PC-9 (cell line): ENCODE results near the gene PTOV1. TPM values are rescaled to one million over a fixed set of nuclear protein-coding genes. Genes with fewer than 3 reads are reported as not detected.

Source experiments
- BruUV-seq: library from RNA; stranded (reverse); fragments of 400-500 nt; replicated peaks from 2 replicates; lab custom pipeline; 2021; lab: Mats Ljungman, UMichigan
- CTCF ChIA-PET: fragments of 300-600 bp; sonication (Branson Sonifier 250); formaldehyde crosslinking; loops from one replicate; lab custom pipeline; 2022; ENCODE audit warnings: antibody characterized with exemption; lab: Charles Lee
- POLR2A ChIA-PET: fragments of 300-600 bp; sonication (Branson Sonifier 250); formaldehyde crosslinking; loops from one replicate; lab custom pipeline; 2022; ENCODE audit warnings: antibody characterized with exemption; ENCODE audit not compliant: unreplicated experiment; lab: Charles Lee
- DNase-seq, 2 experiments: peaks; one replicate each; pipeline versions ENCODE4 v3.0.0 to v3.0.0-alpha.2; 2015 to 2022; ENCODE audit warnings: mixed read lengths in 1 of 2
- H2AFZ ChIP-seq: fragments of 200-600 bp; sonication (generic); 2 replicates; pipeline ENCODE4 v1.8.1; 2017; ENCODE audit warnings: antibody characterized with exemption
- H3F3A ChIP-seq: fragments of 200-600 bp; sonication (generic); 2 replicates; pipeline ENCODE4 v1.8.1; 2017; ENCODE audit warnings: antibody characterized with exemption, mild to moderate bottlenecking, low read depth; ENCODE audit not compliant: insufficient read depth
- H3K27ac ChIP-seq: fragments of 200-600 bp; sonication (generic); 2 replicates; pipeline ENCODE4 v1.6.1; 2016; ENCODE audit warnings: mixed run types
- H3K27me3 ChIP-seq: fragments of 200-600 bp; sonication (generic); 2 replicates; pipeline ENCODE4 v1.6.1; 2016; ENCODE audit warnings: low read depth, mixed run types; ENCODE audit not compliant: insufficient read depth
- H3K36me3 ChIP-seq: fragments of 200-600 bp; sonication (generic); 2 replicates; pipeline ENCODE4 v1.6.1; 2016; ENCODE audit warnings: low read depth, mixed run types
- H3K4me1 ChIP-seq: fragments of 200-600 bp; sonication (generic); replicated peaks from 2 replicates; pipeline ENCODE4 v1.6.1; 2016; ENCODE audit warnings: mixed run types; ENCODE audit not compliant: insufficient read depth
- H3K4me2 ChIP-seq: fragments of 200-600 bp; sonication (generic); 2 replicates; pipeline ENCODE4 v1.6.1; 2017; ENCODE audit warnings: mixed run types
- H3K4me3 ChIP-seq: fragments of 200-600 bp; sonication (generic); 2 replicates; pipeline ENCODE4 v1.6.1; 2016; ENCODE audit warnings: mixed run types
- H3K79me2 ChIP-seq: fragments of 200-600 bp; sonication (generic); 2 replicates; pipeline ENCODE4 v1.6.1; 2017; ENCODE audit warnings: low read depth, mixed run types
- H3K9me2 ChIP-seq: fragments of 200-600 bp; sonication (generic); 2 replicates; pipeline ENCODE4 v1.8.1; 2017; ENCODE audit warnings: mild to moderate bottlenecking; ENCODE audit not compliant: insufficient read depth
- H3K9me3 ChIP-seq: fragments of 200-600 bp; sonication (generic); 2 replicates; pipeline ENCODE4 v1.8.1; 2016; ENCODE audit warnings: low read depth; ENCODE audit not compliant: insufficient read depth
- H4K20me1 ChIP-seq: fragments of 200-600 bp; sonication (generic); 2 replicates; pipeline ENCODE4 v1.8.1; 2017; ENCODE audit not compliant: insufficient read depth
- CTCF ChIP-seq: fragments of 200-600 bp; sonication (generic); conservative IDR thresholded peaks from 2 replicates; pipeline ENCODE4 v1.6.1; 2017; ENCODE audit warnings: mixed run types, antibody characterized with exemption, mild to moderate bottlenecking, moderate library complexity
- EZH2 ChIP-seq: fragments of 200-600 bp; sonication (generic); IDR thresholded peaks from 2 replicates; pipeline ENCODE4 v1.8.0; 2017; ENCODE audit warnings: antibody characterized with exemption, low read depth
- intact Hi-C: fragments of 100-400 bp; cut with micrococcal nuclease; formaldehyde crosslinking; loops from one replicate; pipeline ENCODE4 v1.10.0; 2022; ENCODE audit not compliant: unreplicated experiment
- total RNA-seq: library from RNA; stranded (reverse); gene quantifications from 2 replicates; pipeline ENCODE4 v1.2.3, GENCODE V29; 2021

PTOV1 gene
- total RNA-seq, 1 experiment from 2014 or later = 155 TPM

- TF ChIP-seq CTCF (no peak), EZH2 (no peak)
- intact Hi-C loops = no loop called here
- H4K20me1 ChIP-seq = no peaks in the 10 kb centered on the region
- H3K36me3 ChIP-seq = no peaks in the 10 kb centered on the region
- H3K4me1 ChIP-seq = peaks cover 14% of the 10 kb centered on the region
- no peak overlapping the region for H3K4me2 ChIP-seq
- H2AFZ ChIP-seq = no peak overlapping the region
- no peak for DNase-seq
- H3K27me3 ChIP-seq = no peaks in the 10 kb centered on the region
- no peaks in the 10 kb centered on the region for H3K9me3 ChIP-seq
- H3K4me3 ChIP-seq = no peak overlapping the region
- H3K79me2 ChIP-seq = no peaks in the 10 kb centered on the region
- CTCF ChIA-PET = interaction anchor here (0.7 kb wide), 1 partner anchor 29 kb away, joined by 11 read pairs; no protein-coding TSS in a partner anchor
- no TSS peak for BruUV-seq
- no peaks in the 10 kb centered on the region for H3K9me2 ChIP-seq
- POLR2A ChIA-PET = no interaction called here
- H3K27ac ChIP-seq = no peak overlapping the region
- H3F3A ChIP-seq = peaks cover 2% of the 10 kb centered on the region; the same call in 1 of the 2 replicates
These were observed 43.2 kb downstream of the PTOV1 start for GRCh38 chr19:49894011-49894664.

- TF ChIP-seq CTCF (no peak), EZH2 (no peak)
- H3K4me3 ChIP-seq = no peak overlapping the region
- no peaks in the 10 kb centered on the region for H3K9me3 ChIP-seq
- H3K4me1 ChIP-seq = peaks cover 14% of the 10 kb centered on the region
- no peaks in the 10 kb centered on the region for H3K79me2 ChIP-seq
- H3K36me3 ChIP-seq = no peaks in the 10 kb centered on the region
- BruUV-seq = no TSS peak
- no peaks in the 10 kb centered on the region for H3F3A ChIP-seq
- intact Hi-C loops = no loop called here
- no peak overlapping the region for H3K4me2 ChIP-seq
- H3K27ac ChIP-seq = no peak overlapping the region
- ChIA-PET POLR2A (no interaction called here), CTCF (interaction anchor here (0.6 kb wide), 1 partner anchor 229 kb away, joined by 4 read pairs; no protein-coding TSS in a partner anchor)
- H4K20me1 ChIP-seq = no peaks in the 10 kb centered on the region
- no peak overlapping the region for H2AFZ ChIP-seq
- DNase-seq = no peak
- H3K9me2 ChIP-seq = no peaks in the 10 kb centered on the region
- no peaks in the 10 kb centered on the region for H3K27me3 ChIP-seq
These were observed 44.1 kb downstream of the PTOV1 start for GRCh38 chr19:49894879-49895565.

DNA sequence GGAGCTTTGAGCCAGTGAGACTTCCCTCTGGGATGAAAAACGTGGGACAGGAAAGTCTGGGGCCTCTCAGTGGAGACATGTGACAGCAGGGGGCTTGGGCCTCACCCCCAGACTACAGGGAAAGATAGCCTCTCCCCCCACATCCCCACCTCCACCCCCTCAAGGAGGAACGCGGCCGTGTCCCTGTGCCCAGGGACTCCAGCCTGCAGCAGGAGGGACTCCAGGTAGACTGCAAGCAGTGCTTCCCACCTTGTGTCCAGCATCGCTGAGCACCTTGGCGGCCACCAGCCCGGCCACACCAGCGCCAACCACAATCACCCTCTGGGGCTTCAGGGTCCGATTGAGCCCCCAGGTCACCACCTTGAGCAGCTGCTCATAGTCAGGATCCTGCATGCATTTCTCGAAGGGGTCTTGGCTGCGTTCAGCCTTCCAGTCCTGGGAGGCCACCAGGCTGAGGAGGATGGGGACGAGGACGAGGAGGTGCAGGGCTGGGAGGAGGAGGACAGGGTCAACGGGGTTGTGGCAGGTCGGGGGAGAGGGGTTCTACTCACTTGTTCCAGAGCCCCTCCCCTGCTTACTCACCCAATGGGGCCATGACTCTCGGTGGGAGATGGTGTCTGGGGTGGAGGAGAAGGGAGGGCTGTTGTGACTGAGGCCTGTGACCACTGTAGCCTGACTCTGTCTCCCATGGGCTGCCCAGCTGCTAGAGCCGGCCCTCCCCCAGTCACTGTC, 44.8 kb downstream of the PTOV1 start:
- BruUV-seq = no TSS peak
- H3K27me3 ChIP-seq = no peaks in the 10 kb centered on the region

More for the DNA sequence above, 44.8 kb downstream of the PTOV1 start:
- intact Hi-C loops = no loop called here
- H2AFZ ChIP-seq = no peak overlapping the region
- H3K4me3 ChIP-seq = no peak overlapping the region
- no peak overlapping the region for H3K27ac ChIP-seq
- no peak for TF ChIP-seq EZH2
- no peak for TF ChIP-seq CTCF
- no peak for DNase-seq
- no peaks in the 10 kb centered on the region for H4K20me1 ChIP-seq
- no peaks in the 10 kb centered on the region for H3K9me2 ChIP-seq
- ChIA-PET POLR2A (no interaction called here), CTCF (no interaction called here)
- H3K4me2 ChIP-seq = no peak overlapping the region
- peaks cover 14% of the 10 kb centered on the region for H3K4me1 ChIP-seq
- H3F3A ChIP-seq = no peaks in the 10 kb centered on the region
- no peaks in the 10 kb centered on the region for H3K79me2 ChIP-seq
- H3K36me3 ChIP-seq = no peaks in the 10 kb centered on the region
- H3K9me3 ChIP-seq = no peaks in the 10 kb centered on the region
